H1 (cell line): Measurements from ENCODE around the gene GADL1. TPM values are rescaled to one million over a fixed set of nuclear protein-coding genes. Genes with fewer than 3 reads are reported as not detected.

Experiments
- ATF3 ChIP-seq: IDR thresholded peaks from 2 replicates; pipeline ENCODE4 v1.6.1; 2011; ENCODE audit warnings: low read depth, mild to moderate bottlenecking, low read length; ENCODE audit not compliant: insufficient read depth
- CHD2 ChIP-seq: IDR thresholded peaks from 2 replicates; pipeline ENCODE4 v1.6.1; 2012; ENCODE audit warnings: low read length, improper control_type of control experiment
- CREB1 ChIP-seq: IDR thresholded peaks from 2 replicates; pipeline ENCODE4 v1.6.1; 2012; ENCODE audit warnings: inconsistent platforms
- JUN ChIP-seq: IDR thresholded peaks from 2 replicates; pipeline ENCODE4 v1.6.1; 2011; ENCODE audit warnings: low read depth, mild to moderate bottlenecking, improper control_type of control experiment, low read length
- MAX ChIP-seq: IDR thresholded peaks from 2 replicates; pipeline ENCODE4 v1.6.1; 2012; ENCODE audit warnings: inconsistent platforms
- RNF2 ChIP-seq: fragments of 200-900, 300-1000 bp; sonication (generic); IDR thresholded peaks from 2 replicates; pipeline ENCODE4 v1.7.1; 2016; ENCODE audit warnings: borderline replicate concordance, low read depth, mild to moderate bottlenecking, antibody characterized with exemption, low read length; ENCODE audit not compliant: poor library complexity, severe bottlenecking; ENCODE audit errors: missing control alignments
- SIX5 ChIP-seq: IDR thresholded peaks from 2 replicates; pipeline ENCODE4 v1.6.1; 2011; ENCODE audit warnings: mild to moderate bottlenecking, low read depth, low read length
- TAF7 ChIP-seq: optimal IDR thresholded peaks from 2 replicates; pipeline ENCODE3; 2011; ENCODE audit warnings: low read depth, mild to moderate bottlenecking, inconsistent platforms, low read length, moderate library complexity, borderline replicate concordance
- ZNF274 ChIP-seq: IDR thresholded peaks from 2 replicates; pipeline ENCODE4 v1.7.0; 2012; ENCODE audit warnings: low read length, borderline replicate concordance; ENCODE audit errors: extremely low read depth
- polyA plus RNA-seq, 7 experiments: library from polyadenylated mRNA; depleted of rRNA in 3 of 7; stranded (reverse) in 5 of 7; unstranded in 2 of 7; fragments of >200 nt in 5 of 7; fragments of 200-250 nt in 2 of 7; gene quantifications; 1 replicate in 5 of 7; 2 replicates in 1 of 7; 4 replicates in 1 of 7; pipeline versions ENCODE4 v1.2.1 to v1.2.3, GENCODE V29; 2011 to 2013; ENCODE audit warnings: missing spikeins in 2 of 7, mixed read lengths in 2 of 7
- total RNA-seq: library from RNA; stranded (reverse); fragmentation: NEBNext Ultra II Directional; extraction: Animal tissue kit (Norgen Biotek cat#: 25700); gene quantifications from 2 replicates; pipeline ENCODE4 v1.2.1, GENCODE V29; 2021
- TF ChIP-seq, protein P1 (sequence below): IDR thresholded peaks from 2 replicates; pipeline ENCODE4 v1.6.1; 2012; ENCODE audit warnings: low read length, inconsistent platforms
- TF ChIP-seq, protein P2 (sequence below): IDR thresholded peaks from 2 replicates; pipeline ENCODE4 v1.6.1; 2011; ENCODE audit warnings: low read length, improper control_type of control experiment

GADL1 gene
- total and polyA plus RNA-seq, 2 of the 8 experiments (the other 6 are each of a cell fraction or from before 2014, with no cell fraction given) = 0.03 to 0.30 TPM

DNA sequence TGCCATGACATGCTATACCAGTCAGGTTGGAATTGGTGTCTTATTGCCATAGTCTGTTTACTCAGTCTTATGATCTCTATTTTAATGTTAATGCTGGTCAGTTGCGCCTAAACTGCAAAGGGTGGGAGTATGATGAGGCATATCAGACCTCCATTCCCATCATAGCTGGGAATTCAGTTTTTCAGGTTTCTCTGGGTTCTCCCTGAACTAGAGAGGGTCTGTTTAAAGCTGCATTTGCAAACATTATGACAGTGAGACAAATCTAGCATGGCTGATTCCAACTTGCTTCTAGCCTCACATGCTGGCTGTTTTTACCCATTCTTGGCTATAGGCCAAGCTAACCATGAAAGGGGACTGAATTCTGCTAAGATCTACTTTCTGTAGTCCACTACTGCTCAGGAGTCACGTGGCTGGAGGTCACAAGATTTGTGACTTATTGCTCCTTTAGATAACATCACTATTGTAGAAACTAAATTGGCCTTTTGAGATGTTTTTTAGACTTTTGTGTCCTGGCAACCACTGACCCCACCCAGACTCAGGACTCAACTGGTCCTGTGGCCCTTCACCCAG is 191.5 kb downstream of the GADL1 start (continued):
- TF ChIP-seq, protein P1, sequence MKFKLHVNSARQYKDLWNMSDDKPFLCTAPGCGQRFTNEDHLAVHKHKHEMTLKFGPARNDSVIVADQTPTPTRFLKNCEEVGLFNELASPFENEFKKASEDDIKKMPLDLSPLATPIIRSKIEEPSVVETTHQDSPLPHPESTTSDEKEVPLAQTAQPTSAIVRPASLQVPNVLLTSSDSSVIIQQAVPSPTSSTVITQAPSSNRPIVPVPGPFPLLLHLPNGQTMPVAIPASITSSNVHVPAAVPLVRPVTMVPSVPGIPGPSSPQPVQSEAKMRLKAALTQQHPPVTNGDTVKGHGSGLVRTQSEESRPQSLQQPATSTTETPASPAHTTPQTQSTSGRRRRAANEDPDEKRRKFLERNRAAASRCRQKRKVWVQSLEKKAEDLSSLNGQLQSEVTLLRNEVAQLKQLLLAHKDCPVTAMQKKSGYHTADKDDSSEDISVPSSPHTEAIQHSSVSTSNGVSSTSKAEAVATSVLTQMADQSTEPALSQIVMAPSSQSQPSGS = no peak
- TF ChIP-seq CREB1 = no peak
- TF ChIP-seq ZNF274 = no peak
- no peak for TF ChIP-seq MAX
- no peak for TF ChIP-seq ATF3
- TF ChIP-seq RNF2 = no peak
- TF ChIP-seq, protein P2, sequence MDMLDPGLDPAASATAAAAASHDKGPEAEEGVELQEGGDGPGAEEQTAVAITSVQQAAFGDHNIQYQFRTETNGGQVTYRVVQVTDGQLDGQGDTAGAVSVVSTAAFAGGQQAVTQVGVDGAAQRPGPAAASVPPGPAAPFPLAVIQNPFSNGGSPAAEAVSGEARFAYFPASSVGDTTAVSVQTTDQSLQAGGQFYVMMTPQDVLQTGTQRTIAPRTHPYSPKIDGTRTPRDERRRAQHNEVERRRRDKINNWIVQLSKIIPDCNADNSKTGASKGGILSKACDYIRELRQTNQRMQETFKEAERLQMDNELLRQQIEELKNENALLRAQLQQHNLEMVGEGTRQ = no peak
- no peak for TF ChIP-seq JUN
- no peak for TF ChIP-seq SIX5
- no peak for TF ChIP-seq CHD2
- no peak for TF ChIP-seq TAF7
